Spinal cord (tissue), 4 donors: ENCODE results near the gene VWDE. TPM values are rescaled to one million over a fixed set of nuclear protein-coding genes. Genes with fewer than 3 reads are reported as not detected.

Experiments
- polyA plus RNA-seq, 2 donors: library from polyadenylated mRNA; unstranded; fragments of 120-200 nt; gene quantifications; one replicate each; pipeline ENCODE4 v1.2.1, GENCODE V29; 2013; ENCODE audit not compliant: insufficient read length in 2 of 2
- total RNA-seq, 2 donors: library from RNA; depleted of rRNA in 1 of 2; stranded (reverse); fragments of 120-200 nt in 1 of 2; fragments of >200 nt in 1 of 2; gene quantifications; one replicate each; pipeline versions ENCODE4 v1.2.3 to v1.2.4, GENCODE V29; 2013 to 2014

VWDE gene
- total and polyA plus RNA-seq, 4 donors, result 0.65 to 4.9 (median 2.0) TPM

Other genes with a start within 250 kb of the VWDE start
- gene TMEM106B, start 192.6 kb downstream of the VWDE start, total RNA-seq, result 100 to 1,000 TPM in 1 of 2 donors, 10 to 100 TPM in 1; 68.3 to 120 TPM
- 10 to 100 TPM; 40.9 to 76.4 TPM for gene TMEM106B, start 192.6 kb downstream of the VWDE start, polyA plus RNA-seq
- gene SCIN, start 166.9 kb upstream of the VWDE start, total RNA-seq, result 1 to 10 TPM; 7.5 to 9.0 TPM
- 10 to 100 TPM in 1 of 2 donors, 1 to 10 TPM in 1; 7.8 to 17.0 TPM for gene SCIN, start 166.9 kb upstream of the VWDE start, polyA plus RNA-seq